B cell (primary cell): ENCODE measurements around the gene MLANA. TPM values are rescaled to one million over a fixed set of nuclear protein-coding genes. Genes with fewer than 3 reads are reported as not detected.

Source experiments
- ATAC-seq: fragments of 200-7000 bp; cut with Tn5 transposase; one replicate; pipeline ENCODE4 v1.10.0; 2021; ENCODE audit warnings: low read depth, mild to moderate bottlenecking, moderate number of reproducible peaks, moderate library complexity
- CTCF ChIA-PET: fragments of 350-600 bp; sonication (Branson Sonifier 250); formaldehyde crosslinking; loops from one replicate; lab custom pipeline; 2021; ENCODE audit warnings: antibody characterized with exemption, inconsistent platforms; lab: Charles Lee
- POLR2A ChIA-PET: fragments of 350-600 bp; sonication (Branson Sonifier 250); formaldehyde crosslinking; loops from one replicate; lab custom pipeline; 2021; ENCODE audit warnings: antibody characterized with exemption; lab: Charles Lee
- DNase-seq: peaks from one replicate; pipeline ENCODE4 v3.0.0; 2013
- H2AFZ ChIP-seq: 2 replicates; pipeline ENCODE4 v1.6.1; 2012; ENCODE audit warnings: mild to moderate bottlenecking, low read depth, low read length; ENCODE audit not compliant: insufficient read depth, poor library complexity, severe bottlenecking
- H3K27ac ChIP-seq, 2 donors: 1 replicate in 1 of 2; 2 replicates in 1 of 2; pipeline ENCODE4 v1.5.1; 2012 to 2013; ENCODE audit warnings: low read length in 2 of 2, mild to moderate bottlenecking in 2 of 2, moderate library complexity in 1 of 2
- H3K27me3 ChIP-seq, 4 experiments: fragments of 200-600 bp in 1 of 4; sonication (generic) in 1 of 4; replicated peaks in 1 of 4; 1 replicate in 2 of 4; 2 replicates in 2 of 4; pipeline versions ENCODE4 v1.6.1 to v1.7.0; 2013 to 2016; ENCODE audit warnings: low read length in 3 of 4, mild to moderate bottlenecking in 2 of 4, mixed read lengths in 1 of 4, moderate library complexity in 1 of 4; ENCODE audit not compliant: insufficient read depth in 4 of 4, control insufficient read depth in 3 of 4; ENCODE audit errors: control extremely low read depth in 1 of 4
- H3K36me3 ChIP-seq, 2 experiments: replicated peaks in 1 of 2; 1 replicate in 1 of 2; 2 replicates in 1 of 2; pipeline versions ENCODE4 v1.6.1 to v1.7.1; 2013; ENCODE audit warnings: low read length in 1 of 2; ENCODE audit not compliant: insufficient read depth in 2 of 2, control insufficient read depth in 1 of 2; ENCODE audit errors: control extremely low read depth in 1 of 2, extremely low read depth in 1 of 2
- H3K4me1 ChIP-seq, 2 donors: fragments of 200-600 bp in 1 of 2; sonication (generic) in 1 of 2; 1 replicate in 1 of 2; 2 replicates in 1 of 2; pipeline versions ENCODE4 v1.5.1 to v1.6.1; 2013 to 2017; ENCODE audit warnings: low read length in 2 of 2; ENCODE audit not compliant: control insufficient read depth in 2 of 2, insufficient read depth in 2 of 2
- H3K4me2 ChIP-seq: replicated peaks from 2 replicates; pipeline ENCODE3; 2012; ENCODE audit warnings: mild to moderate bottlenecking, low read depth, low read length; ENCODE audit not compliant: poor library complexity, severe bottlenecking
- H3K4me3 ChIP-seq, 5 experiments: fragments of 200-600 bp in 1 of 5; sonication (generic) in 1 of 5; 1 replicate in 3 of 5; 2 replicates in 2 of 5; pipeline versions ENCODE4 v1.5.1 to v1.7.0; 2011 to 2016; ENCODE audit warnings: low read length in 4 of 5, mild to moderate bottlenecking in 4 of 5, low read depth in 2 of 5, control low read depth in 1 of 5, moderate library complexity in 1 of 5; ENCODE audit not compliant: insufficient read depth in 1 of 5; ENCODE audit errors: control extremely low read depth in 1 of 5, extremely low read depth in 1 of 5
- H3K79me2 ChIP-seq: fragments of 200-600 bp; sonication (generic); one replicate; pipeline ENCODE4 v1.6.0; 2016; ENCODE audit warnings: low read length; ENCODE audit not compliant: control insufficient read depth, insufficient read depth
- H3K9ac ChIP-seq: fragments of 200-600 bp; sonication (generic); 2 replicates; pipeline ENCODE4 v1.6.1; 2017; ENCODE audit warnings: mild to moderate bottlenecking, low read length, moderate library complexity
- H3K9me3 ChIP-seq, 3 donors: one replicate each; pipeline versions ENCODE4 v1.6.1 to v1.7.1; 2013; ENCODE audit warnings: low read length in 2 of 3; ENCODE audit not compliant: control insufficient read depth in 2 of 3, insufficient read depth in 1 of 3; ENCODE audit errors: control extremely low read depth in 1 of 3
- H4K20me1 ChIP-seq: 2 replicates; pipeline ENCODE4 v1.6.0; 2012; ENCODE audit warnings: mild to moderate bottlenecking, low read length; ENCODE audit not compliant: insufficient read depth, control insufficient read depth, poor library complexity, severe bottlenecking
- H3K27ac Mint-ChIP-seq: one replicate; pipeline ENCODE4 v1.8.0; 2021; ENCODE audit warnings: mixed read lengths
- H3K27me3 Mint-ChIP-seq: one replicate; pipeline ENCODE4 v1.8.0; 2021; ENCODE audit warnings: mixed read lengths
- H3K4me1 Mint-ChIP-seq: one replicate; pipeline ENCODE4 v1.8.0; 2021; ENCODE audit warnings: mixed read lengths
- H3K4me3 Mint-ChIP-seq: one replicate; pipeline ENCODE4 v1.8.0; 2021; ENCODE audit warnings: mixed read lengths
- H3K9me3 Mint-ChIP-seq: one replicate; pipeline ENCODE4 v1.8.0; 2022; ENCODE audit warnings: mixed read lengths; ENCODE audit not compliant: insufficient read depth
- EZH2 ChIP-seq: IDR thresholded peaks from 2 replicates; pipeline ENCODE4 v1.6.1; 2012; ENCODE audit warnings: borderline replicate concordance, low read depth, mild to moderate bottlenecking, moderate library complexity, low read length; ENCODE audit not compliant: insufficient read depth, poor library complexity, severe bottlenecking
- WGBS: methylation state at CpG from one replicate; pipeline ENCODE4 v1.1.5; 2013; ENCODE audit warnings: missing lambda C conversion rate; ENCODE audit not compliant: insufficient coverage; 5-methylcytosine and 5-hydroxymethylcytosine counted together
- intact Hi-C: fragments of 100-400 bp; cut with micrococcal nuclease; formaldehyde crosslinking; loops from one replicate; pipeline ENCODE4 v1.10.0; 2022
- polyA plus RNA-seq: library from polyadenylated mRNA; depleted of rRNA; stranded (reverse); fragments of >200 nt; gene quantifications from 2 replicates; pipeline ENCODE4 v1.2.3, GENCODE V29; 2012
- total RNA-seq, 2 donors: library from RNA; stranded (reverse); fragments of 120-200 nt in 1 of 2; gene quantifications; 1 replicate in 1 of 2; 2 replicates in 1 of 2; pipeline versions ENCODE4 v1.2.3 to v1.2.4, GENCODE V29; 2013 to 2022
- TF ChIP-seq, protein P1 (sequence below): fragments of 200-600 bp; IDR thresholded peaks from one replicate; pipeline ENCODE4 v1.8.0; 2022; ENCODE audit warnings: antibody characterized with exemption, mild to moderate bottlenecking

MLANA gene
- total and polyA plus RNA-seq, 2 donors (not counting 1 experiment from before 2014, with no cell fraction given) = not detected

- no peaks in the 10 kb centered on the region for H3K9me3 ChIP-seq
- intact Hi-C loops = no loop called here
- no peak overlapping the region for H3K27ac Mint-ChIP-seq
- H3K4me2 ChIP-seq = no peak overlapping the region
- H4K20me1 ChIP-seq = no peaks in the 10 kb centered on the region
- no peak overlapping the region for H2AFZ ChIP-seq
- POLR2A ChIA-PET = no interaction called here
- DNase-seq (no peak), ATAC-seq (no peak)
- no peaks in the 10 kb centered on the region for H3K79me2 ChIP-seq
- peaks cover 14% of the 10 kb centered on the region in 2 donors for H3K4me1 ChIP-seq
- H3K4me3 ChIP-seq = no peak overlapping the region
- H3K4me1 Mint-ChIP-seq = peaks cover 15% of the 10 kb centered on the region
- H3K36me3 ChIP-seq = peaks cover 0 to 3% of the 10 kb centered on the region in 2 experiments
- no peak overlapping the region for H3K9ac ChIP-seq
- 100% methylated on average over 2 of the region's 3 CpGs for WGBS
- no peaks in the 10 kb centered on the region for H3K9me3 Mint-ChIP-seq
- no peaks in the 10 kb centered on the region for H3K27me3 Mint-ChIP-seq
- no peak overlapping the region for H3K4me3 Mint-ChIP-seq
- H3K27me3 ChIP-seq = no peaks in the 10 kb centered on the region
- H3K27ac ChIP-seq = no peak overlapping the region
- TF ChIP-seq, protein P1, sequence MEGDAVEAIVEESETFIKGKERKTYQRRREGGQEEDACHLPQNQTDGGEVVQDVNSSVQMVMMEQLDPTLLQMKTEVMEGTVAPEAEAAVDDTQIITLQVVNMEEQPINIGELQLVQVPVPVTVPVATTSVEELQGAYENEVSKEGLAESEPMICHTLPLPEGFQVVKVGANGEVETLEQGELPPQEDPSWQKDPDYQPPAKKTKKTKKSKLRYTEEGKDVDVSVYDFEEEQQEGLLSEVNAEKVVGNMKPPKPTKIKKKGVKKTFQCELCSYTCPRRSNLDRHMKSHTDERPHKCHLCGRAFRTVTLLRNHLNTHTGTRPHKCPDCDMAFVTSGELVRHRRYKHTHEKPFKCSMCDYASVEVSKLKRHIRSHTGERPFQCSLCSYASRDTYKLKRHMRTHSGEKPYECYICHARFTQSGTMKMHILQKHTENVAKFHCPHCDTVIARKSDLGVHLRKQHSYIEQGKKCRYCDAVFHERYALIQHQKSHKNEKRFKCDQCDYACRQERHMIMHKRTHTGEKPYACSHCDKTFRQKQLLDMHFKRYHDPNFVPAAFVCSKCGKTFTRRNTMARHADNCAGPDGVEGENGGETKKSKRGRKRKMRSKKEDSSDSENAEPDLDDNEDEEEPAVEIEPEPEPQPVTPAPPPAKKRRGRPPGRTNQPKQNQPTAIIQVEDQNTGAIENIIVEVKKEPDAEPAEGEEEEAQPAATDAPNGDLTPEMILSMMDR = no peak
- TF ChIP-seq EZH2 = no peak
- CTCF ChIA-PET = no interaction called here
Observed at GRCh38 chr9:5848372-5848882, 42.3 kb upstream of the MLANA start.

GRCh38 chr9:5850724-5851122 lies 40.0 kb upstream of the MLANA start:
- H2AFZ ChIP-seq = no peak overlapping the region
- no peak overlapping the region for H3K9ac ChIP-seq
- DNase-seq (no peak), ATAC-seq (no peak)
- H3K36me3 ChIP-seq = peaks cover 0 to 3% of the 10 kb centered on the region in 2 experiments
- H3K4me3 ChIP-seq = no peak overlapping the region
- no peak overlapping the region for H3K27ac Mint-ChIP-seq
- no peak overlapping the region for H3K27ac ChIP-seq
- no peaks in the 10 kb centered on the region for H3K9me3 ChIP-seq
- TF ChIP-seq, protein P1 = no peak
- no peak for TF ChIP-seq EZH2
- no peaks in the 10 kb centered on the region for H3K27me3 ChIP-seq
- H3K4me2 ChIP-seq = no peak overlapping the region
- intact Hi-C loops = no loop called here
- no peaks in the 10 kb centered on the region for H3K4me1 Mint-ChIP-seq
- no peaks in the 10 kb centered on the region for H3K79me2 ChIP-seq
- H4K20me1 ChIP-seq = no peaks in the 10 kb centered on the region
- ChIA-PET CTCF (no interaction called here), POLR2A (no interaction called here)
- no peak overlapping the region for H3K4me3 Mint-ChIP-seq
- no peaks in the 10 kb centered on the region for H3K9me3 Mint-ChIP-seq
- H3K27me3 Mint-ChIP-seq = no peaks in the 10 kb centered on the region
- H3K4me1 ChIP-seq = no peaks in the 10 kb centered on the region
